Tibial artery (tissue), 4 donors: ENCODE data around the gene TMEM233.

Experiments
- DNase-seq, 2 donors: peaks; one replicate each; pipeline ENCODE4 v3.0.0-alpha.2; 2019
- H3K27ac ChIP-seq, 2 donors: fragments of 200-600 bp; sonication (generic) in 1 of 2; 1 replicate in 1 of 2; 2 replicates in 1 of 2; pipeline ENCODE4 v1.5.1; 2018 to 2019; ENCODE audit warnings: mild to moderate bottlenecking in 1 of 2
- H3K27me3 ChIP-seq, 2 donors: fragments of 200-600 bp; sonication (generic) in 1 of 2; one replicate each; pipeline versions ENCODE4 v1.5.1 to v1.6.0; 2016 to 2019
- H3K36me3 ChIP-seq, 3 donors: fragments of 200-600 bp; sonication (generic) in 2 of 3; one replicate each; pipeline ENCODE4 v1.5.1; 2016 to 2019; ENCODE audit warnings: mild to moderate bottlenecking in 2 of 3
- H3K4me1 ChIP-seq, 4 donors: fragments of 200-600 bp; sonication (generic) in 2 of 4; 1 replicate in 3 of 4; 2 replicates in 1 of 4; pipeline ENCODE4 v1.5.1; 2016 to 2019
- H3K4me3 ChIP-seq, 2 donors: fragments of 200-600 bp; sonication (generic) in 1 of 2; 1 replicate in 1 of 2; 2 replicates in 1 of 2; pipeline ENCODE4 v1.5.1; 2018 to 2019; ENCODE audit warnings: mild to moderate bottlenecking in 2 of 2
- H3K9me3 ChIP-seq, 3 donors: fragments of 200-600 bp; sonication (generic) in 1 of 3; one replicate each; pipeline ENCODE4 v1.5.1; 2016 to 2019
- intact Hi-C: fragments of 100-400 bp; cut with DNase I; formaldehyde crosslinking; loops from one replicate; pipeline ENCODE4 v1.15.0; 2023; ENCODE audit warnings: low total_unique reads
- TF ChIP-seq, protein P1 (sequence below), 2 experiments: fragments of 200-600 bp in 1 of 2; fragments of 450-650 bp in 1 of 2; IDR thresholded peaks; one replicate each; pipeline ENCODE4 v1.5.1; 2017 to 2019; ENCODE audit warnings: antibody characterized with exemption in 2 of 2, mild to moderate bottlenecking in 1 of 2, moderate library complexity in 1 of 2

Gene TMEM233

DNA sequence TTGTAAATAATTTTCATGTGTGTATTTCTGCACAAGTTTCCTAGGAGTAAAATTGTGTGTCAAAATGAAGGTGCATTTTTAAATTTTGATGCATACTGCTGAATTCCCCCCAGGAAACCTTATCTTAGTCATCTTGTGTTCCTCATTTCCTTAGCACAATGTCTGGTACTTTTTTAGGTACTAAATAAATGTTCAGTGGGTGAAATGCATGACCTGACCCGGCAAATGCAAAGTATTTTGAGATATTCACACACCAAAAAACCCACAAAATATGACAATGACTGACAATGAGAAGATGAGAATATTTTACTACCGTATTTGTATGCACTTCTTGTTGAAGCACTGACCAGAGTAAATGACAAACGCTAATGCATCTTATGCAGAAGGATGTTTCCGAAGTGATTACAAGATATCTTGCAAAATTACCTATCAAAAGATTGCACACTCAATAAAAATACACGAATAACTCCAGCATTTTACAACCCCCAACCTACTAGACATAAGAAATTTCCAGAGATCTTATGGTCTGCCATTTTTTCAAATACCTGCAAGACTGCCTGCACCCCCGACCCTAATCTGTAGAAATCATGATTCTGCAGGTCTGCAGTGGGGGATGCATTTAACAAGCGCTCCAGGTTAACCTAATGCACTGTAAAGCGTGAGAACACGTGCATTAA is 73.5 kb downstream of the TMEM233 start:
- Histone ChIP-seq H3K36me3 (peaks cover 2 to 12% (median 4%) of the 10 kb centered on the region in 3 donors), H3K27me3 (no peaks in the 10 kb centered on the region), H3K4me1 (peaks cover 0 to 31% (median 17%) of the 10 kb centered on the region in 4 donors), H3K4me3 (peak overlapping the region; percentile 79 to 86), H3K9me3 (no peaks in the 10 kb centered on the region), H3K27ac (peak overlapping the region in 1 of 2 donors; percentile 88)
- intact Hi-C loops = no loop called here
- TF ChIP-seq, protein P1, sequence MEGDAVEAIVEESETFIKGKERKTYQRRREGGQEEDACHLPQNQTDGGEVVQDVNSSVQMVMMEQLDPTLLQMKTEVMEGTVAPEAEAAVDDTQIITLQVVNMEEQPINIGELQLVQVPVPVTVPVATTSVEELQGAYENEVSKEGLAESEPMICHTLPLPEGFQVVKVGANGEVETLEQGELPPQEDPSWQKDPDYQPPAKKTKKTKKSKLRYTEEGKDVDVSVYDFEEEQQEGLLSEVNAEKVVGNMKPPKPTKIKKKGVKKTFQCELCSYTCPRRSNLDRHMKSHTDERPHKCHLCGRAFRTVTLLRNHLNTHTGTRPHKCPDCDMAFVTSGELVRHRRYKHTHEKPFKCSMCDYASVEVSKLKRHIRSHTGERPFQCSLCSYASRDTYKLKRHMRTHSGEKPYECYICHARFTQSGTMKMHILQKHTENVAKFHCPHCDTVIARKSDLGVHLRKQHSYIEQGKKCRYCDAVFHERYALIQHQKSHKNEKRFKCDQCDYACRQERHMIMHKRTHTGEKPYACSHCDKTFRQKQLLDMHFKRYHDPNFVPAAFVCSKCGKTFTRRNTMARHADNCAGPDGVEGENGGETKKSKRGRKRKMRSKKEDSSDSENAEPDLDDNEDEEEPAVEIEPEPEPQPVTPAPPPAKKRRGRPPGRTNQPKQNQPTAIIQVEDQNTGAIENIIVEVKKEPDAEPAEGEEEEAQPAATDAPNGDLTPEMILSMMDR (IDR thresholded peaks at IDR 0.05) = no peak
- no peak for DNase-seq

DNA sequence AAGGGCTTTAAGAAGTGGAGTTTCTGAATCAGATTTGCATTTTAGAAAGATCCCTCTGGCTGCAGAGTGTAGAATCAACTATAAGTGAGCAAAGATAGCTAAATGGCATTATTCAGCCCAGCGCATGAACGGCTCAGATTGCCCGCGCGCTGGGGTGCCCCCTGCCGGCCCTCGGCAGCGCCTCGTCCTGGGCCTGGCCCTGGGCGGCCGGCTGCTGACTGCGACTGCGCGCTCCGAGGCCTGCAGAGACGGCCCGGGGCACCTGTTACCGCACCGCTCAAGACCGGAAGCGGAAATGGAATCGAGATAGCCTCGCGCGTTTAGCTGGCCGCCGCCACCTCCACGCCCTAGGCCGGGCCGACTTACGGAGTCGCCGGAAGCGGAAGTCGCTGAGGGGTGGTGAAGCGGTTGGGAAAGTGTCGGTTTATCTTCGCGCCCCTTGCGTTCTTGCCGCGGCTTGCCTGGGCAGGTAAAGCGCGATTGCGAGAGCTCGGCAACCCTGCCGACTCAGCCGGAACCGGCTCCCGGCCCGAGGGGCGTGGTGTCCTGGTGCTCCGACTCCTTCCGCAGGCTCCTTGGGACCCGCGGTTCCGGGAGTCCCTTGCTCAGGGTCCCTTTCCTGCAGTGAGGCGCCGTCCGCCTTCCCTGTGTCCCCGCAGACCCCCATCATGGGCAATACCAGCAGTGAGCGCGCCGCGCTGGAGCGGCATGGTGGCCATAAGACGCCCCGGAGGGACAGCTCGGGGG is 74.2 kb downstream of the TMEM233 start, which contains the start of gene PRKAB1:
PRKAB1 (plus strand) TSS at position 557 of the 747 bp plus-strand sequence; CDS start at position 669, 112 bp downstream.
- peaks cover 9 to 18% (median 11%) of the 10 kb centered on the region in 3 donors for H3K36me3 ChIP-seq
- H3K4me1 ChIP-seq = peaks cover 0 to 31% (median 17%) of the 10 kb centered on the region in 4 donors
- no peaks in the 10 kb centered on the region for H3K9me3 ChIP-seq
- peak within 1 kb of the TSS; percentile 88 to 89 for H3K27ac ChIP-seq
- H3K27me3 ChIP-seq = no peaks in the 10 kb centered on the region
- TF ChIP-seq, protein P1 (IDR thresholded peaks at IDR 0.05) = peak; percentile 80 to 95
- H3K4me3 ChIP-seq = peak within 1 kb of the TSS; percentile 79 to 86
- intact Hi-C loops = no loop called here
- DNase-seq = peak; percentile 94 to 97

DNA sequence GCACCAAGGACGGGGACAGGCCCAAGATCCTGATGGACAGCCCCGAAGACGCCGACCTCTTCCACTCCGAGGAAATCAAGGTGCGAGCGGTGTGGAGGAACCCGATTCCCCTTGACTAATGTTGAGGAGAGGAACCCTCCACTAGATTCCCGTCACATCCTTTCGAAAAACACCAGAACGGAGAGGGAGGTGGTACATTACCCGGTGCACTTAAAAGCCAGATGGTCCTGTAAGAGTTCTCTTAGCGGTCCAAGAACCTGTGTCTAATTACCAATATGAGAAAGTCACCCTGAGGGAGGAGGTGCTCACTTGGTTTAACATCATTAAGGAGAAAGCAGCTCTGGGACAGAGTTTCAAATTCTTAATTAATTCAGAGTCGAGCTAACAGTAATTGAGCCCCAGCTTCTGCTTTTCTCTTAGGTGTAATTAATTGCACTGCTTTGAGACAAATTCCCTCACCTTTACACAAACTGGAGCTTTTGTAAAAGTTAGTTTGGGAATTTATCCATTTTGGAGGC is 74.8 kb downstream of the TMEM233 start:
- peak overlapping the region; percentile 88 to 89 for H3K27ac ChIP-seq
- intact Hi-C loops = no loop called here
- no peak for DNase-seq
- peaks cover 0 to 31% (median 17%) of the 10 kb centered on the region in 4 donors for H3K4me1 ChIP-seq
- peak overlapping the region; percentile 79 to 86 for H3K4me3 ChIP-seq
- H3K9me3 ChIP-seq = no peaks in the 10 kb centered on the region
- no peaks in the 10 kb centered on the region for H3K27me3 ChIP-seq
- TF ChIP-seq, protein P1 (IDR thresholded peaks at IDR 0.05) = no peak
- peaks cover 13 to 24% (median 17%) of the 10 kb centered on the region in 3 donors for H3K36me3 ChIP-seq

DNA sequence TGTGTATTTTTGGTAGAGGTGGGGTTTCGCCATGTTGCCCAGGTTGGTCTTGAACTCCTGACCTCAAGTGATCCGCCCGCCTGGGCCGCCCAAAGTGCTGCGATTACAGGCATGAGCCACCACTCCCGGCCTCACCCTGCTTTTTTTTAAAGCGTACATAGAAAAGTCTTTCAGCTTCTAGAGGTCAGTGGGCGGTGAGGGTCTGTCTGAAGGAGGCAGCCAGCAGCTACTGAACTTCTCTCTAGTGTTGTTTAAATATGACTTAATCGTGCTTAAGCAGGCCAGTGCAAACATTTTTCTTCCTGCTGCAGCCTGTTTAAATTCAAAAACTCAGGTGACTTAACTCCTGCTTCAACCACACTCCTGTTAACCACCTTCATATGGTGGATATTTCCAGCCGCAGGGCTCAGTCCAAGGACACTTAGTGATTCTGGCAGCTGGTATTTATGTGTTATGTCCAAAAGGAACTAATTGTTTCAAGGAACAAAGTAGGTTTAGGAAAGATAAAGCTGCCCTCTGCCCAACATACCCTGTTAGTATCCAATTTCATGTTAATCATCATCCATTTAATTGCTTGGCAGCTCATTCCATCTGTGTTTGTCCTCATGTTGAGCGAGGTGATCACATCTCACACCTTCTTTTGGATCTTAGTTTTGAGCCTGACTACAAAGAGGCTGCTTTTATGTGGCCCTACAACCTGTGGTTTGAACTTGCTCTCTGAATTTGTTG is 76.3 kb downstream of the TMEM233 start:
- Histone ChIP-seq H3K36me3 (peaks cover 27 to 40% (median 31%) of the 10 kb centered on the region in 3 donors), H3K4me3 (no peak overlapping the region), H3K4me1 (peaks cover 0 to 31% (median 17%) of the 10 kb centered on the region in 4 donors), H3K27ac (no peak overlapping the region), H3K27me3 (no peaks in the 10 kb centered on the region), H3K9me3 (no peaks in the 10 kb centered on the region)
- TF ChIP-seq, protein P1 (IDR thresholded peaks at IDR 0.05) = no peak
- intact Hi-C loops = no loop called here
- DNase-seq = no peak

DNA sequence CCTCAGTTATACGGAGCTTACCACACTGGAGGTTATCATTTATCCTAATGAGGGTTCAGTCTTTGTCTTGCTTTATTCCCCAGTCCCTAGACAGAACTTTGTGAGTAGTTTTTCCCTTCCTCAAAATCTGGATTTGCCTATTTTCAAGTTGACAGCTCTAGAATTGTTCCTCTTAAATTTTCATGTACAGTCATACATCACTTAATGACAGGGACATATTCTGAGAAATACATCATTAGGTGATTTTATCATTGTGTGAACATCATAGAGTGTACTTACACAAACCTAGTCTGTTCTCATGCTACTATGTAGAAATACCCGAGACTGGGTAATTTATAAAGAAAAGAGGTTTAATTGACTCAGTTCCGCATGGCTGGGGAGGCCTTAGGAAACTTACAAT is 77.5 kb downstream of the TMEM233 start:
- DNase-seq = no peak
- Histone ChIP-seq H3K36me3 (peaks cover 33 to 51% (median 43%) of the 10 kb centered on the region in 3 donors), H3K9me3 (no peaks in the 10 kb centered on the region), H3K27ac (no peak overlapping the region), H3K4me3 (no peak overlapping the region), H3K4me1 (peaks cover 0 to 31% (median 17%) of the 10 kb centered on the region in 4 donors), H3K27me3 (no peaks in the 10 kb centered on the region)
- TF ChIP-seq, protein P1 (IDR thresholded peaks at IDR 0.05) = no peak
- intact Hi-C loops = no loop called here
